Neuronal stem cell (in vitro differentiated cells): ENCODE data around the gene MAP1LC3C.

Experiments used
- DNase-seq: peaks from one replicate; pipeline ENCODE4 v3.0.0-alpha.2; 2013; ENCODE audit warnings: low spot score
- H2AFZ ChIP-seq: one replicate; pipeline ENCODE4 v1.6.1; 2013; ENCODE audit warnings: mild to moderate bottlenecking, low read length, inconsistent platforms
- H2AK5ac ChIP-seq: 2 replicates; pipeline ENCODE4 v1.6.1; 2013; ENCODE audit warnings: low read depth, mild to moderate bottlenecking, inconsistent platforms, low read length, moderate library complexity, mixed read lengths
- H2BK120ac ChIP-seq: 2 replicates; pipeline ENCODE4 v1.6.1; 2013; ENCODE audit warnings: low read depth, mild to moderate bottlenecking, inconsistent platforms, low read length, moderate library complexity, mixed read lengths
- H2BK12ac ChIP-seq: one replicate; pipeline ENCODE4 v1.6.1; 2013; ENCODE audit warnings: low read length, inconsistent platforms
- H2BK15ac ChIP-seq: 2 replicates; pipeline ENCODE4 v1.6.1; 2013; ENCODE audit warnings: mild to moderate bottlenecking, low read length, inconsistent platforms, mixed read lengths
- H2BK5ac ChIP-seq: one replicate; pipeline ENCODE4 v1.6.1; 2013; ENCODE audit warnings: inconsistent platforms, mild to moderate bottlenecking, low read length, moderate library complexity
- H3K14ac ChIP-seq: one replicate; pipeline ENCODE4 v1.6.1; 2013; ENCODE audit warnings: low read length, inconsistent platforms
- H3K18ac ChIP-seq: 2 replicates; pipeline ENCODE4 v1.6.1; 2013; ENCODE audit warnings: low read length, inconsistent platforms
- H3K23ac ChIP-seq: 2 replicates; pipeline ENCODE4 v1.6.1; 2013; ENCODE audit warnings: low read depth, mild to moderate bottlenecking, mixed read lengths, low read length, inconsistent platforms; ENCODE audit not compliant: poor library complexity
- H3K27ac ChIP-seq: replicated peaks from 3 replicates; pipeline ENCODE4 v1.5.1; 2013; ENCODE audit warnings: low read length, inconsistent platforms
- H3K27me3 ChIP-seq, 3 experiments: 2 replicates each; pipeline ENCODE4 v1.6.1; 2013; ENCODE audit warnings: low read length in 3 of 3, mild to moderate bottlenecking in 2 of 3, inconsistent platforms in 1 of 3, low read depth in 1 of 3, mixed read lengths in 1 of 3, moderate library complexity in 1 of 3; ENCODE audit not compliant: control insufficient read depth in 3 of 3, insufficient read depth in 3 of 3
- H3K36me3 ChIP-seq, 2 donors: replicated peaks in 1 of 2; 2 replicates each; pipeline ENCODE4 v1.6.1; 2013; ENCODE audit warnings: low read length in 2 of 2; ENCODE audit not compliant: control insufficient read depth in 2 of 2, insufficient read depth in 2 of 2
- H3K4ac ChIP-seq: 2 replicates; pipeline ENCODE4 v1.6.1; 2013; ENCODE audit warnings: inconsistent platforms, mild to moderate bottlenecking, low read length, moderate library complexity
- H3K4me1 ChIP-seq, 2 donors: 1 replicate in 1 of 2; 2 replicates in 1 of 2; pipeline ENCODE4 v1.6.1; 2013; ENCODE audit warnings: low read length in 2 of 2, low read depth in 1 of 2; ENCODE audit not compliant: control insufficient read depth in 2 of 2, insufficient read depth in 1 of 2
- H3K4me2 ChIP-seq: one replicate; pipeline ENCODE4 v1.6.1; 2013; ENCODE audit warnings: mild to moderate bottlenecking, low read length, inconsistent platforms; ENCODE audit not compliant: insufficient read depth, poor library complexity, severe bottlenecking
- H3K4me3 ChIP-seq, 2 donors: 2 replicates each; pipeline ENCODE4 v1.5.1; 2013; ENCODE audit warnings: low read length in 2 of 2, mild to moderate bottlenecking in 2 of 2, inconsistent platforms in 1 of 2, moderate library complexity in 1 of 2
- H3K79me1 ChIP-seq: one replicate; pipeline ENCODE4 v1.6.1; 2013; ENCODE audit warnings: low read depth, mild to moderate bottlenecking, inconsistent platforms, low read length, moderate library complexity
- H3K9ac ChIP-seq: one replicate; pipeline ENCODE4 v1.6.1; 2013; ENCODE audit warnings: mild to moderate bottlenecking, low read depth, low read length, inconsistent platforms; ENCODE audit not compliant: poor library complexity
- H3K9me3 ChIP-seq, 2 donors: replicated peaks in 1 of 2; 2 replicates each; pipeline versions ENCODE3 to v1.6.1; 2013; ENCODE audit warnings: low read length in 2 of 2, mild to moderate bottlenecking in 2 of 2, inconsistent platforms in 1 of 2, low read depth in 1 of 2, mixed read lengths in 1 of 2, moderate library complexity in 1 of 2; ENCODE audit not compliant: control insufficient read depth in 2 of 2, insufficient read depth in 1 of 2
- H4K8ac ChIP-seq: one replicate; pipeline ENCODE4 v1.6.1; 2013; ENCODE audit warnings: low read depth, mild to moderate bottlenecking, inconsistent platforms, low read length, moderate library complexity
- H4K91ac ChIP-seq: one replicate; pipeline ENCODE4 v1.6.1; 2013; ENCODE audit warnings: low read length, low read depth, mild to moderate bottlenecking, inconsistent platforms; ENCODE audit not compliant: poor library complexity
- WGBS, 2 donors: extraction: QIAGEN DNeasy Blood & Tissue Kit; methylation state at CpG; one replicate each; pipeline ENCODE4 v1.1.7; 2013; ENCODE audit warnings: missing lambda C conversion rate in 2 of 2, mixed read lengths in 1 of 2; ENCODE audit not compliant: insufficient read length in 2 of 2, insufficient replicate concordance in 1 of 2; ENCODE audit errors: extremely low coverage in 2 of 2; 5-methylcytosine and 5-hydroxymethylcytosine counted together

The MAP1LC3C gene

GRCh38 chr1:242002072-242002471, 3.2 kb upstream of the MAP1LC3C start:
- peaks cover 2 to 8% of the 10 kb centered on the region in 2 donors for H3K4me1 ChIP-seq
- H3K36me3 ChIP-seq, result no peaks in the 10 kb centered on the region
- H3K14ac ChIP-seq, result no peak overlapping the region
- no peak overlapping the region for H3K27ac ChIP-seq
- H3K9me3 ChIP-seq, result no peaks in the 10 kb centered on the region
- no peaks in the 10 kb centered on the region for H3K79me1 ChIP-seq
- no CpG with 5 or more reads among the region's 5 CpGs for WGBS, 2 donors
- no peak overlapping the region for H3K18ac ChIP-seq
- H4K8ac ChIP-seq, result no peak overlapping the region
- no peak overlapping the region for H3K23ac ChIP-seq
- H2AK5ac ChIP-seq, result no peak overlapping the region
- no peaks in the 10 kb centered on the region for H3K27me3 ChIP-seq
- no peak overlapping the region for H2BK5ac ChIP-seq
- H2AFZ ChIP-seq, result no peak overlapping the region
- H3K4me2 ChIP-seq, result no peak overlapping the region
- H3K4ac ChIP-seq, result no peak overlapping the region
- no peak overlapping the region for H3K4me3 ChIP-seq
- no peak overlapping the region for H2BK15ac ChIP-seq
- no peak overlapping the region for H3K9ac ChIP-seq
- H4K91ac ChIP-seq, result no peak overlapping the region
- no peak overlapping the region for H2BK120ac ChIP-seq
- H2BK12ac ChIP-seq, result no peak overlapping the region
- DNase-seq, result no peak

- no peaks in the 10 kb centered on the region for H3K79me1 ChIP-seq
- H2AK5ac ChIP-seq, result no peak overlapping the region
- no peak overlapping the region for H4K8ac ChIP-seq
- no peak overlapping the region for H2BK120ac ChIP-seq
- no peak overlapping the region for H3K4ac ChIP-seq
- no peak overlapping the region for H2BK15ac ChIP-seq
- H2BK12ac ChIP-seq, result no peak overlapping the region
- no peaks in the 10 kb centered on the region for H3K27me3 ChIP-seq
- H3K23ac ChIP-seq, result no peak overlapping the region
- peaks cover 0 to 1% of the 10 kb centered on the region in 2 donors for H3K9me3 ChIP-seq
- H3K14ac ChIP-seq, result no peak overlapping the region
- H3K4me1 ChIP-seq, result peaks cover 2 to 8% of the 10 kb centered on the region in 2 donors
- no peak overlapping the region for H2AFZ ChIP-seq
- H3K36me3 ChIP-seq, result no peaks in the 10 kb centered on the region
- no peak overlapping the region for H2BK5ac ChIP-seq
- H4K91ac ChIP-seq, result no peak overlapping the region
- no peak overlapping the region for H3K4me2 ChIP-seq
- no CpG with 5 or more reads among the region's 7 CpGs for WGBS, 2 donors
- no peak overlapping the region for H3K27ac ChIP-seq
- DNase-seq, result no peak
- no peak overlapping the region for H3K9ac ChIP-seq
- no peak overlapping the region for H3K4me3 ChIP-seq
- no peak overlapping the region for H3K18ac ChIP-seq
These were observed 1.5 kb upstream of the MAP1LC3C start for GRCh38 chr1:242000434-242000833.

GRCh38 chr1:241998412-241998921, 431 bp downstream of the MAP1LC3C start:
- H2BK120ac ChIP-seq, result no peak overlapping the region
- H3K27me3 ChIP-seq, result no peaks in the 10 kb centered on the region
- H3K36me3 ChIP-seq, result no peaks in the 10 kb centered on the region
- H3K4me3 ChIP-seq, result peak overlapping the region; percentile 25 to 55
- no peak overlapping the region for H3K14ac ChIP-seq
- H2AFZ ChIP-seq, result peak overlapping the region; percentile 83
- H3K27ac ChIP-seq, result no peak overlapping the region
- H3K9ac ChIP-seq, result no peak overlapping the region
- peaks cover 2 to 8% of the 10 kb centered on the region in 2 donors for H3K4me1 ChIP-seq
- no peak overlapping the region for H2BK12ac ChIP-seq
- no peaks in the 10 kb centered on the region for H3K79me1 ChIP-seq
- peaks cover 0 to 1% of the 10 kb centered on the region in 2 donors for H3K9me3 ChIP-seq
- H3K4me2 ChIP-seq, result no peak overlapping the region
- peak overlapping the region; percentile 13 for H3K18ac ChIP-seq
- no peak overlapping the region for H3K4ac ChIP-seq
- H3K23ac ChIP-seq, result no peak overlapping the region
- H4K8ac ChIP-seq, result no peak overlapping the region
- peak; percentile 42 for DNase-seq
- no peak overlapping the region for H2AK5ac ChIP-seq
- WGBS, 2 donors, result no CpG with 5 or more reads among the region's 20 CpGs
- no peak overlapping the region for H4K91ac ChIP-seq
- H2BK15ac ChIP-seq, result no peak overlapping the region
- H2BK5ac ChIP-seq, result no peak overlapping the region

- no peak overlapping the region for H2AK5ac ChIP-seq
- H2AFZ ChIP-seq, result no peak overlapping the region
These were observed 1.4 kb downstream of the MAP1LC3C start for GRCh38 chr1:241997401-241997998.

More at GRCh38 chr1:241997401-241997998, 1.4 kb downstream of the MAP1LC3C start:
- Histone ChIP-seq H4K91ac (no peak overlapping the region), H3K4me2 (no peak overlapping the region), H3K14ac (no peak overlapping the region), H4K8ac (no peak overlapping the region), H3K36me3 (no peaks in the 10 kb centered on the region), H3K27me3 (no peaks in the 10 kb centered on the region), H3K79me1 (no peaks in the 10 kb centered on the region), H2BK5ac (no peak overlapping the region), H3K18ac (no peak overlapping the region), H2BK15ac (no peak overlapping the region), H3K4ac (no peak overlapping the region), H3K4me1 (peaks cover 2 to 8% of the 10 kb centered on the region in 2 donors), H3K4me3 (no peak overlapping the region), H2BK12ac (no peak overlapping the region), H3K23ac (no peak overlapping the region), H3K9me3 (peaks cover 0 to 1% of the 10 kb centered on the region in 2 donors), H3K27ac (no peak overlapping the region), H2BK120ac (no peak overlapping the region), H3K9ac (no peak overlapping the region)
- WGBS, 2 donors, result no CpG with 5 or more reads among the region's 12 CpGs
- DNase-seq, result no peak
